HG03280 (cell line): ENCODE measurements around the gene SLC25A21.
"Not testable (repeated sequence)": the region's sequence is repeated elsewhere in the genome, so short reads cannot be mapped to it uniquely, and the experiment has no call there.

ENCODE experiments used
- ATAC-seq: cut with Tn5 transposase; IDR thresholded peaks from one replicate; pipeline ENCODE4 v1.9.1; 2021; ENCODE audit warnings: mild to moderate bottlenecking, moderate library complexity; ENCODE audit not compliant: unreplicated experiment

SLC25A21 gene

DNA sequence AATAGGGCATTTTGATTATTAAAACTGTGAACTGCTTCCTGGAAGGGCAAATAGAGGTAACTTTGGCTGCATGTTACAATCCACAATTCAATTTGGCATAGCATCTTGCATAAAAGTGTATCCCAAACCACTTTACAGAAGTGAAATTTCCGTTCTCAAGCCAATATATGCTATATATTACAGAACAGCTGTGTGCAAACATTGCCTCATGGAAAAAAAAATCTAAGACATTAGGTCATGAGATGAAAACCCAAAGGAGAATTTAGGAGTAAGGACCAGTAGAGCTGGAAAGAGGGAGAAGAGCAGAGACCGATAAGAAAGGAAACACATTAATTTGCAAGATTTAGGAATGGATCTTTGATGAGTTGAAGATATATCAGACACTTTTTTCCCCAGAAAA is 271.6 kb downstream of the SLC25A21 start:
- no peak for ATAC-seq

GRCh38 chr14:36896300-36896699 is 276.1 kb downstream of the SLC25A21 start:
- ATAC-seq: not testable (repeated sequence)

DNA sequence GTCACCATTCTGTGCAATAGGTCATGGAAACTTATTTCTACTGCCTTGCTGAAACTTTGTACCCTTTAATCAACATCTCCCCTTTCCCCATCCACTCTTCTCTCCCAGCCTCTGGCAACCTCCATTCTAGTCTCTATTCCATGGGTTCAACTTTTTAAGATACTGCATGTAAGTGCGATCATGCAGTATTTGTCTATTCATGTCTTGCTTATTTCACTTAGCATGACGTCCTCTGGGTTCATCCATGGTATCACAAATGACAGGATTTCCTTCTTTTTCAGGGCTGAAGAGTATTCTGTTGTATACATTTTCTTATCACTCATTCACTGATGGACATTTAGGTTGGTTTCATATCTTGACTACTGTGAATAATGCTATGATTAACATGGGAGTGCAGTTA is 288.4 kb downstream of the SLC25A21 start:
- no peak for ATAC-seq

GRCh38 chr14:36880276-36880675 is 292.1 kb downstream of the SLC25A21 start:
- no peak for ATAC-seq

DNA sequence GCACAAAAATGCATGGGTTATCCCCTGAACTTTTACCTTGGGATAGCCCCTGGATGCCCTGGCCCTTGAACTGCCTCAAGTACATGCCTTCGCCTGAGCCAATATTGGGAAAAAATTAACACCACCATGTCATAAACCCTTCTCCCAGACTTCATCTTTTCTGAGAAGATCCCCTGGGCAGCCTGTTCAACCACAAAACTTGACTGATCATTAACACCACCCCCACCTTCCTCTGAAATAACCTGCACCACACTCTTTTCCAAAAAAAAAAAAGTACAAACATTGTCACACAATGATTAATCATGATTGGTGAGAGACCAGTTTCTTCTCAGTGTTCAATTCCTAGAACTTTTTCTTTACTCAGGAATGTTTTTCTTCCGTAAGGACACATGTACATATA is 292.8 kb downstream of the SLC25A21 start:
- no peak for ATAC-seq

DNA sequence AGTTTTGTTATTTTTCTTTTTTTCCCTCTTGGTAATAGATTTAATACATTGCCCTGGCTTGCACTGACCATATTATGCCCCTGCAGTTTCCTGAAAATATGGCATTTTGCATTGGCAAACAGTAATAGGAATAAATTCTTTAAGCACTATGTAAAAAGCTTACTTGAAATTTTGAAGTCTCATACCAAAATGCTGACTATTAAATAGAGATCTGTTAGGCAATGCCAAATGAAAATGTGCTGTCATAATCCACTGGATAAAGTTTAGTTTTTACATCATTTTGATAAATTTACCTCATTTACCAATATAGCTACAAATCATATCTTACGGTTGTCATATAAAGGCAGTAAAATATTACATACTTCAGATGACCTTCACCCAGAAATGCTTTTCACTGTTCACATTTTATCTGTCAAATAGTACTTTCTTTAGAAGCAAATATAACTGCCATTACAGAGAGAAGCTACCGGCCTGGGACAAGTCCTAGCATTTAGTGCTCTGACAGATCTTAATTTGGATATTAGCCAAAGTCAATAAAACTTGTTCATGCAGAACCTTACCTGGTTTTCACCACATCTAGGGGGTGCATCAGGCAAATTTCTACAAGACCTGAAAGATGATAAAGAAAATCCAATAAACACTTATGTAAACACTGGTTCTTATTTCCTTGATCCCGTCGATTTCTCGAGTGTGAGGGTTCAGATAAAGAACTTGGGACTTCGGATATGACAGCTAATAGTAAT is 297.8 kb downstream of the SLC25A21 start:
- no peak for ATAC-seq

DNA sequence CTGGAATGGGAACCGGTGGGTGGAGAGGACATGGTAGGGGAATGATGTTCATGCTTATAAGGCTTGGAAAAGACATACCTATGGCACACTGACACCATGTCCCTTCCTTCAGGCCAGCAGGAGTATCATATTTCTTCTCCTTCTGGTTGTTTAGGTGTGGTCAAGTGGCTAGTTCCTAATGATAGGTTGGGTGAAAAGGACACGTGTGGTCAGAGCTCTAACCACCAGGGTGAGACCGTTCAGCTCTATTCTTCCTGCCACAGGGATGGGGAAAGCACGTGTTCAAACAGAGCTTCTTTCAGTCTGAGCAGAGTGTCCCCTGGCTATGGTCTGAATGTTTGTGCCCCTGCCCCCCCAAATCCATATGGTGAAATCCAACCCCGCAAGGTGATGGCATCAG is 301.6 kb downstream of the SLC25A21 start:
- no peak for ATAC-seq

DNA sequence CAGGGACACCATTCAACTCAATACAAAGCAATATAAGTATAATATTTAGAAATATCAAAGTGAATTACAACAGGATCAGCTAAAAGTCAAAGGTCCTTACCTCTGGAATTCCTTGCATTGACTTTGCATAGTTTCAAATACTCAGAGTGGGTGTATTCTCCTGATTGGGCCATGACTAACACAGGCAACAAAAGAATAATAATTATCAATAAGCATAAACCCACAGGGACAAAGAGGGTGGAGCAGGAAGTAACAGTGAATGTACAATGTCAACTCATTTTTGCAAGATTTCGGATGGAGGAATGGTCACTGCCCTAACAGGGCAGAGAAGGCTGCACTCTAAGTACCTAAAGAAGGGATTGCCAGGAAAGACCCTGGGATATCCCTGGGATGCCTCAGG is 303.3 kb downstream of the SLC25A21 start:
- no peak for ATAC-seq

GRCh38 chr14:36866867-36867266 is 305.5 kb downstream of the SLC25A21 start:
- peak; percentile 83 for ATAC-seq

GRCh38 chr14:36863271-36863670 is 309.1 kb downstream of the SLC25A21 start:
- no peak for ATAC-seq

DNA sequence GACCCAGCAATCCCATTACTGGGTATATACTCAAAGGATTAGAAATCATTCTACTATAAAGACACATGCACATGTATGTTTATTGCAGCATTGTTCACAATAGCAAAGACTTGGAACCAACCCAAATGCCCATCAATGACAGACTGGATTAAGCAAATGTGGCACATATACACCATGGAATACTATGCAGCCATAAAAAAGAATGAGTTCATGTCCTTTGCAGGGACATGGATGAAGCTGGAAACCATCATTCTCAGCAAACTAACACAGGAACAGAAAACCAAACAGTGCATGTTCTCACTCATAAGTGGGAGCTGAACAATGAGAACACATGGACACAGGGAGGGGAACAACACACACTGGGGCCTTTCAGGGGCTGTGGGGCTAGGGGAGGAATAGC is 310.2 kb downstream of the SLC25A21 start:
- ATAC-seq: not testable (repeated sequence)

- no peak for ATAC-seq
Measured at GRCh38 chr14:36860831-36861230, 311.6 kb downstream of the SLC25A21 start.

DNA sequence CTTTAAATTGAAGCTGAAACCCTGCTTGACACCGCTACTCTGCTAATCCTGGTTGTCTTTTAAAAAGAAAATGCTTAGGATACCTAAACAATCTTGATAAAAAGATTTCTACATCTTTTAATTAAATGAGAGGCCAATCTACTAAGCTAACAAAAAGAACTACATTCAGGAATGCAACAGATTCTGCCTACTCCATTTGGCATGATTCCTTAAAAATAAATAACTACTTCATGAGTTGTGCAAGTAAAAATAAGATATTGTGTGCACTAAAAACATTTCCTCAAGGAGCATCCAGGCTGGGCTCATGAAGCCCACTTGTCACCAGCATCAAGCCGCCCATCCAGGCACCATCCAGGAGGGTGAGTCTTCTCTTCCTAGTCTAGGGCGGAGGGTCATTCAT is 313.3 kb downstream of the SLC25A21 start:
- ATAC-seq: no peak

- no peak for ATAC-seq
Measured at GRCh38 chr14:36857842-36858445, 314.5 kb downstream of the SLC25A21 start.

DNA sequence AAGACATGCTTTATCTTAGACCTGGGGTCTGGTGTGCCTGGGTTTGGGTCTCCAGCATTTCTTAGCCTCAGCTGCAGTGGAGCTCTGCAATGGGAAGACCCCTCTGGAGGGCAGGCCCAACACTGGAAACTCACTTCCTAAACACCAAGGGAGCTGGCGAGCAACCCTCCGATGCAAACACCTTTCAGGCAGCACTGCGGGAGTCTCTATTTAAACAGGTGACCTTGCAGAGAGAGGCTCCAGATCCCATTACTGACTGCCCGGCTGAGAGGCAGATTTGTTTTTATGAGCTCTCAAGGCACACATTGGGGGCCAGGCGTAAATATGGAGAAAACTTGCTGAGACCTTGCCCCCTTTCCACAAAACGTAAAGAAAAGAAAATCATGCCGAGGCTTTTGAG is 315.3 kb downstream of the SLC25A21 start:
- ATAC-seq: no peak

GRCh38 chr14:36856095-36856878 is 316.1 kb downstream of the SLC25A21 start:
- no peak for ATAC-seq

- ATAC-seq: no peak
Measured at GRCh38 chr14:36855396-36855795, 317.0 kb downstream of the SLC25A21 start.

DNA sequence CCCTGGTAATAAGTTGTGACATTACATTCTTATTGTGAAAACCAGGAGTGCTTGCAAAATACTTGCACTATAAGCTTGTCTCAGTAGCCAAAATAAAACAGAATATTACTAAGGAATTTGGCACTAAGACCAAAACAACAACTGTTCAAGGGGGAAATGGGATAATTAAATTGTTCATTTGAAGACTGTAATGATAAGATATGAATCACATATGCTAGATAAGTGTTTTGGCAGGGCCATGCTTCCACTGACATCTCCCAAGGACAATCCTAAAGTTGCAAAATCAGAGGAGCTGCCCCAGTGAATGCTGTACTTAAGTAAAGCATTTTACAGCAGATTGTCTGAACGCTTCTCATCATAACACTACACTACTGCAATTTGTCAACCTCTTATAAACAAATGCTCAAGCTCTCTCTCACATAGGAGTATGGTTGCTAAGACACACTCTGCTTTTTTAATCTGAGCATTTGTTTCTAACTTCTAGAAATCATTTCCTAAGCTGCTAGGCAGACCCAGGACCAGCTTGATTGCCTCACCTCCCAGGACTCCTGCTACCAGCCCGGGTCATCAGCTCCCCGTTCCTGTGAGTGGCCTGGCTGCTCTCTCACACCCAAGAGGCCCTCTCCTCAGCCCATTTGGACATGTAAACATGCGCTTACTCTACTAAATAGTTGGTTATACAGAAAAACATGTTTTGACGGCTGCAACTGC is 319.3 kb downstream of the SLC25A21 start:
- no peak for ATAC-seq

DNA sequence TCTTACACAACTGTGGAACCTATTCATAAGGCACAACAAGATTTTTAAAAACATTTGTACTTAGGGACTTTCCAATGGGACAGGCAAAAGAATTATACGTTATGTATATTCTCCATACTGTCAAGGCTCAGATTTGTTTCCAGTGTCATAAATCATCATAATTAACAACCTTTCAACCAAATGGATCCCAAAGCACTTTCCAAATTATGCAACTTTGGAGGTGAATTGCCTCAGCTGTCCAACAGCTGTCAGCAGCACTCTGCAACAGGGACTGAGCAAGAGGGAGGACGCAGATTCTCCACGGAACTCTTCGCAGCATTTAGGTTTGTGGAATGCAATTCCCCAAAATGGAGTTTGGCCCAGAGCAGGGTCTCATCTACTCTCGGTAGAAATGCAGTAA is 324.2 kb downstream of the SLC25A21 start:
- no peak for ATAC-seq

DNA sequence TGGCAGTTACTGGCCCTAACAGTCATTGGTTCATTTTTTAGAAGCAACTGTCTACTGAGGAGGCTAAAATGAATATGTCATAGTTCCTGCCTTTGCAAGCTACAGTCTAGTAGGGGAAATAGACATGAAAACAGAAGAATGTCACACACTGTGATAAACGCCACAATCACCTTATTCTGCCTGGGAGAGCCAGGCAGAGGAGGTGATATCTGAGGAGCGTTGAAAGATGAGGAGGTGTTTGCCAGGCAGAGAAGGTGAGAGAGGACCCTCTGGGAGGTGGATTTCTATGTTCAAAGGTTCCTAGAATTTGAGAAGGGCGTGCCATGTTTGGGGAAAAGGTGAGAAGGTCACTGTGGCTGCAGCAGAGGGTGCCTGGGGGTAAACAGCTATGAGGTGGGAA is 325.0 kb downstream of the SLC25A21 start:
- ATAC-seq: no peak

- ATAC-seq: no peak
Measured at GRCh38 chr14:36845356-36846012, 326.9 kb downstream of the SLC25A21 start.
